Kidney capillary endothelial cell (primary cell): ENCODE results near the gene EEF2K.
"Not testable (repeated sequence)": the region's sequence is repeated elsewhere in the genome, so short reads cannot be mapped to it uniquely, and the experiment has no call there.

Experiments used
- DNase-seq: peaks from one replicate; pipeline ENCODE4 v3.0.0-alpha.2; 2018; ENCODE audit warnings: low spot score

The EEF2K gene

DNA sequence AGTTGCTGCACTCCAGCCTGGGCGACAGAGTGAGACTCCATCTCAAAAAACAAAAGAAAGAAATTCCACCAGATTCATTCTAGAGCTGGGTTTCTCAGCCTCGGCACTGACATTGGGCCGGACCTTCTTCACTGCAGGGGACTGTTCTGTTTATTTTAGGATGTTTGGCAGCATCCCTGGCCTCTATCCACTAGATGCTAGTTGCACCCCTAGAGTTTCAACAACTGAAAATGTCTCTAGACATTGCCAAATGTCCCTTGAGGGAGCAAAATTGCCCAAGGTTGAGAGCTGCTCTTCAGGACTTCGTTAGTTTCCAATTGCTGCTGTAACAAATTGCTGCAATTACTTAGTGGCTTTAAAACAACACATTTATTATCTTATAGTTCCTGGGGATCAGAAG, 7.2 kb downstream of the EEF2K start:
- DNase-seq: no peak

DNA sequence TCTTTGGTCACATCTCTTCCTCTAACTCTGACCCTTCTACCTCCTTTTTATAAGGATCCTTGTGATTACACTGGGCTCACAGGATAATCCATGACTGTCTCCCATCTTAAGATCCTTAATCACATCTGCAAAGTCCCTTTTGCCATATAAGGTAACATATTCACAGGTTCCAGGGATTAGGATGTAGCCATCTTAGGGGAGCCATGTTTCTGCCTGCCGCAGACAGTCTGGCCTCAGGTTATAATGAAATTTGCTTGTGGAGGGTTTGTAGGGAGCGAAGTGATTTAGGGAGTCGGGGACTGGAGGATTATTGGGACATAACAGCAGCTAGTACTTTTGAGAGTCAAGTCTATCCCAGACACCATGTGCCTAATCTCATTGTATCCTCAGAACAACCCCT, 7.7 kb downstream of the EEF2K start:
- DNase-seq: no peak

DNA sequence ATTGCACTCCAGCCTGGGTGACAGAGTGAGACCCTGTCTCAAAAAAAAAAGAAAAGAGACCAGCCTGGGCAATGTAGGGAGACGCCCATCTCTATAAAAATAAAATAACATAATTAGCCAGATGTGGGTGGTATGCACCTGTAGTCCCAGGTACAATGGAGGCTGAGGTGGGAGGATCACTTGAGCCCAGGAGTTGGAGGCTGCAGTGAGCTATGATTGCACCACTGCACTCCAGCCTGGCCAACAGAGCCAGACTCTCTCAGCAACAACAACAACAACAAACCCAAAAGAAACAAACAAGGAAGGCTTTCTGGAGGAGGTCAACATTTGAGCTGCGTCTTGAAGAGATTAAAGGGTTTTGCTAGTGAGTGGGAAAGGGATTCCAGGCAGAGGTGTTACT, 8.3 kb downstream of the EEF2K start:
- DNase-seq: no peak

DNA sequence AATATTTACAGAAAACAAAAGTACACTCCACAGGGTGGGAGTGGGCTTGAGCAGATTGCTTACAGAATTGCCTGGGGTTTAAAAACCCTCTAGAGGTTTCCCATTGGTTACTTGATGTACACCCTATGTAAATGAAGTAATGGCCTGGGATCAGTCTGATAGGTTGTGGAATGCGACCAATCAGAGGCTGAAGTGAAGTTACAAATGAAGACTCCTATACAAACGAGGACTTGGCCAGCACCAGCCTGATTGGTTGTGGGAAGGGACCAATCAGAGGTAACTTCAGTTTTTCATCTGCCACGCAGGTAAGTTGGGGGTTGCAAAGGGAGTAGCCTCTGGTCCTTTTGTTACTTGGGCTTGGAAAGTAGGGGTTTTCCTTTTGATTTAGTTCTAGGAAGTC, 8.8 kb downstream of the EEF2K start:
- DNase-seq: no peak

DNA sequence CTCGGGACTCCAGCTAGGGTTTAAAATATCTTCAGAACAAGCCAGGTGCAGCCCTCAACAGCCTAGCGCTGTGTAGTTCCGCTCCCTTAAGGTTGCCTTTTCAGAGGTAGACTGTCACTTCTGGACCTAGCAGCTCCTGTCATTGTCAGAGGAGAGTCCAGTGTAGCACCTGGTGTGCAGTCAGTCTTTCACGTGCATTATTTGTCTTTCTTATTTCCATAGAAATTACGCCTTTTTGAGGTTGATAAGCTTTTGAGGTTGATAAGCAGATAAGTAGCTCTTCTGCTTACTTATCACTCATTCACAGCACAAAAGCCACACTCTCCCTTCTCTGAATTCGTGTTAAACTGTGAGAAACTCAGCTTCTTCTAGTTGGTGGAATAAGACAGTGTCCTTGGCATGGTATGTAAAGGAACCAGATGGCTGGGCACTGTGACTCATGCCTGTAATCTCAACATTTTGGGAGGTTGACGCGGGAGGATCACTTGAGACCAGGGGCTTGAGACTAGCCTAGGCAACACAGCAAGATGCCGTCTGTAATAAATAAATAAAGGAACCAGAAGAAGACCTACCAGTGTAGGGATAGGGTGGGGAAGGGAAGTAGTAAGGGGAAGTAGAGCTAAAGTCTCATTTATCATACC, 10.2 kb downstream of the EEF2K start:
- no peak for DNase-seq

DNA sequence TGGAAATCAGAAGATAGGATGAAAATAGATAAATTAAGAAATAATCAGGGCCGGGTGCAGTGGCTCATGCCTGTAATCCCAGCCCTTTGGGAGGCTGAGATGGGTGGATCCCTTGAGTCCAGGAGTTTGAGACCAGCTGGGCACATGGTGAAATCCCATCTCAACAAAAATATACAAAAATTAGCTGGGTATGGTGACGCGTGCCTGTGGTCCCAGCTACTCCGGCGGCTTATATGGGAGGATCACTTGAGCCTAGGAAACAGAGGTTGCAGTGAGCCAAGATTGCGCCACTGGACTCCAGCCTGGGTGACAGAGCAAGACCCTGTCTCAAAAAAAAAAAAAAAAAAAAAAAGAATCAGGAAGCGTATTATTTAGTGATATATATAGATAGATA, 10.8 kb downstream of the EEF2K start:
- DNase-seq: not testable (repeated sequence)

DNA sequence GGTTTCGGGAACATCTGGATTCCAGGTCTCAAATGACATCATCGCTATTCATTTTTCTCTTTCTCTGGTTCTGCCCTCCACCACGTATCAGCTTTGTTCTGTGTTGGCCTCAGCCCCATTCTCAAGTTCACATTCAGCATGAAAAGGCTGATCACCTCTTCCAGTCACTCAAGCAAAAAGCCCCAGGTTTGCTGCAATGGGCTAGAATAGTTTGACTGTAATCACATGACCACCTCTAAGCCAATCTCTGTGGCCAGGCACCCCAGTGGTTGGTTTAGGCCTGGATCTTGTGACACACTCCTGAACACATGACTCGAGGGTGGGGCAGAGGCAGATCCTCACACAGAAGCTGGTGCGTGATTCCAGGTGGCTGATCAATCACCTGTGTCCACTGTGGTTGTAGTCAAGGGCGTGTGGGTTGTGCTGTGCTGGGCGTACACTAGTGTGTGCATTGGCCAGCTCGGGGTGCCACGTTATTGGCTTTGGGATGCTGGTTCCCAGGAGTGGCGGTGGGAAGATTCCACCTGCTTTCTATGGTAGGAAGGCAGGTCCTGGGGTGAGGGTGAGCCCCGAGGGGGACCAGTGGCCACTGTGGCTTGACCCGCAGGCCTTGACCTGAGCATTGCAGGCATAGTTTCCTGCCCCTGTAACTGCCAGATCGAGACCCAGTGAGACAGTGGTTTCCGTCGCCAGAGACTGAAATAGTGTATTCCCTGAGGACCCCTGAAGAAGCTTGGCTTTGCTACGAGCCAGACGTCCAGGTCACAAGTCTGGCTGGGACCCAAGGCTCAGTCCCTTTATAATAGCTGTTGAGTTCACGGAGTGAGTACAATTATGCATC, 12.0 kb downstream of the EEF2K start:
- DNase-seq: no peak

DNA sequence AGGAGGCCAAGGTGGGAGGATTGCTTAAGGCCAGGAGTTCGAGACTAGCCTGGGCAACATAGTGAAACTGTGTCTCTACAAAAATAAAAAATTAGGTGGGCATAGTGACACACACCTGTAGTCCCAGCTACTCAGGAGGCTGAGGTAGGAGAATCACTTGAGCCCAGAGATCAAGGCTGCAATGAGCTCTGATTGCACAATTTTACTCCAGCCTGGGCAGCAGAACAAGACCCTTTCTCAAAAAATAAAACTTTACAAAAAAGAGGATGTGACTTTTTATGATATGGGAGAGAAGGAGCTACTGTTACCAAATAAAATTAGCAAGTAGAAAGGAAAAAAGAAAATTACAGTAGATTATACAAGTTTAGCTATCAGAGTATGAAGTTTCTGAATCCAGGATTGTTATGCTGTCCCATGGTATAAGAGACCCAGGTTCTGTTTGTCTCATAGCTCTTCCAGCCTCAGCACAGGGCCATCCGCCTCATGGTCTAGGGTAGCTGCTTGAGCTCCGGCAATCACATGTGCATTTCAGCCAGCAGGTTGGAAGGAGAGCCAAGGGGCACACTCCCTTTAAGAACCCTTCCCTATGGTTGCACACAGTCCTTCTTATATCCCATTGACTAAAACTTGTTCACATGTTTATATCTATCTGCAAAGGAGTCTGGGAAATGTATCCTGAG, 13.5 kb downstream of the EEF2K start:
- no peak for DNase-seq

DNA sequence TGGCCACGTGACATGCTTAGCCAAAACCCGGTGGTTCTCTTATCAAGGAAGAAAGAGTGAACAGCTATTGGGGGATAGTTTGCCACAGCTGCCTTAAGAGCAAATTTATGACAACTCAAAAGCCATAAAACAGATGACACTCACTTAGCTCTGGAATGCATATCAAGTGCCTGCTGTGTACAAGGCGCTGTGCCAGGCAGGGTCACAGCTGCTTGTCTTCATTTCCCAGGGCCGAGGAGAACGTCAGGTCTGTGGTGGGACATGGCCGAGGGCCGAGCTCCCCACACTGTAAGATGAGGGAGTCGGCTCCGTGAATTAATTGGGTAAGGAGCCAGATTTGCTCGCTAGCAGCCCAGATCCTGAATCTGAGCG, 14.0 kb downstream of the EEF2K start:
- DNase-seq: no peak

DNA sequence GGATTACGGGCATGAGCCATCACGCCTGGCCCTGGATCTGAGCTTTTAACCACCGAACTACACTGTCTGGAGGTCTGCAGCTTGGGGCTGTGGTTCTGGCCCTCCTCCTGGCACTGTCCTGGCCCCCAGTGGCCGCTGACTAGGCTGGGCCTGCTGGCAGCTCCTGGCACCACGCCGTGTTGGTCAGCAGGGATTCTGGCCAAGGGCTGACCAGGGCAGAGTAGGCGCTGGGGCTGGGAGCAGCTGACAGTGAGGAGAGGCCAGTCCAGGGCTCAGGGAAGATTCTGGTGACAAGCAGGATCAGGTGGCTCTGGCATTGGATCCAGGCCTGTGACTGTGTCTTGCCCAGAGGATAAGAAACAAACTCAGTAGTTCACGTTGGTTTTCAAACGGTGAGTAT, 14.6 kb downstream of the EEF2K start:
- DNase-seq: no peak

DNA sequence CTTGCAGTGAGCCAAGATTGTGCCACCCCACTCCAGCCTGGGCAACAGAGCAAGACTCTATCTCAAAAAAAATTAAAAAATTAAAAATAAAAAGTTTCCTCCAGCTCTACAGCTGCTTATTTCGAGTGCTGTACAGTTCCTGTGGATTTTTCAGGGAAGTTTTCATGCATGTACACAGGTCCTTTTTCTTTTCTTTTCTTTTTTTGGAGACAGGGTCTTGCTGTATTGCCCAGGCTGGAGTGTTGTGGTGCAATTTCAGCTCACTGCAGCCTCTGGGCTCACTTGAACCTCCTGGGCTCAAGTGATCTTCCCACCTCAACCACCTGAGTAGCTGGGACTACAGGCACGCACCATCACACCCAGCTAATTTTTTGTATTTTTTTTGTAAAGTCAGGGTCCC, 15.9 kb downstream of the EEF2K start:
- no peak for DNase-seq

DNA sequence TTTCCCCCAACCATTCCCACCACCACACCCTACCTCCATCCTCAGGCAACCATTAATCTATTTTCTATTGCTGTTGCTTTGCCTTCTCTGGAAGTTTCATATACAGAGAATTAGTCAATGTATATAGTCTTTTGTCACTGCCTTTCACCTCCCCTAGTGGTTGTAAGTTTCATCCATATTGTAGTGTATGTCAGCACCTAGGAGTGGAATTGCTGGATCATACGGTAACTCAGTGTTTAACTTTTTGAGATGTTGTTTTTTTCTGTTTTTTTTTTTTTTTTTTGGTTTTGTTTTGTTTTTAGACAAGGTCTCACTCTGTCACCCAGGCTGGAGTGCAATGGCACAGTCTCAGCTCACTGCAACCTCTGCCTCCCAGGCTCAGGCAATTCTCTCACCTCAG, 16.9 kb downstream of the EEF2K start:
- no peak for DNase-seq

DNA sequence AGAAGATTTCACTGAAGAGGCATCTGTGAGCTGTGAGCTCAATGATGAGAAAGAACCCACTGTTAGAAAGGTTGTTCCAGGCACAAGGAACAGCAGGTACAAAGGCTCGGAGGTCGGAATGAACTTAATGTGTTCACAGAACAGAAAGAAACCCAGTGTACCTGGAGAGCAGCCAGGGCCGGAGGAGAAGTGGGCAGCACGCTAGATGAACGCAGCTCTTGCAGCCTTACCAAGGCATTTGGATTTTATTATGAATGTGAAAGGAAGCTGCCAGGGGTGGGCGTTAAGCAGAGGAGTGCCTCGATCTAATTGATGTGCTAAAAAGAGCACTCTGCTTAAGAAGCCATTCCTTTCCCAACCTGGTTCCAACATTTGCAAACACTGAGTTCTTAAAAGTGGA, 19.0 kb downstream of the EEF2K start:
- no peak for DNase-seq

DNA sequence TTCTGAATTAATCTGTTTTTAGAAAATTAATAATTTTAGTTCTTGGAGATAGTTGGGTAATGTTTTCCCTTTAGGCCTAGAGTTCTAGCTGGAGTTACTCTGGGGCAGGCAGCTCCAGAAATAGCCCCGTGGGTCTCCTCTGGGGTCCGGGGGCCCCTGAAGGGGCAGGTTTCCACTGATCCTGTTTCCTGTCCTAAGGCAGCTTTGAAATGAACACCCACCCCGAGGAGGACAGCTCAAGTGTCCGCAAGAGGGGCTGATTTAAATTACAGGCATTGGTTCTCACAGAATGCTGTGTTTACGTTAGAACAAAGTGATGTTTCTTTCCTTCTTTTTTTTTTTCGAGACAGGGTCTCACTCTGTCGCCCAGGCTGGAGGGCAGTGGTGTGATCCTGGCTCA, 23.8 kb downstream of the EEF2K start:
- no peak for DNase-seq

DNA sequence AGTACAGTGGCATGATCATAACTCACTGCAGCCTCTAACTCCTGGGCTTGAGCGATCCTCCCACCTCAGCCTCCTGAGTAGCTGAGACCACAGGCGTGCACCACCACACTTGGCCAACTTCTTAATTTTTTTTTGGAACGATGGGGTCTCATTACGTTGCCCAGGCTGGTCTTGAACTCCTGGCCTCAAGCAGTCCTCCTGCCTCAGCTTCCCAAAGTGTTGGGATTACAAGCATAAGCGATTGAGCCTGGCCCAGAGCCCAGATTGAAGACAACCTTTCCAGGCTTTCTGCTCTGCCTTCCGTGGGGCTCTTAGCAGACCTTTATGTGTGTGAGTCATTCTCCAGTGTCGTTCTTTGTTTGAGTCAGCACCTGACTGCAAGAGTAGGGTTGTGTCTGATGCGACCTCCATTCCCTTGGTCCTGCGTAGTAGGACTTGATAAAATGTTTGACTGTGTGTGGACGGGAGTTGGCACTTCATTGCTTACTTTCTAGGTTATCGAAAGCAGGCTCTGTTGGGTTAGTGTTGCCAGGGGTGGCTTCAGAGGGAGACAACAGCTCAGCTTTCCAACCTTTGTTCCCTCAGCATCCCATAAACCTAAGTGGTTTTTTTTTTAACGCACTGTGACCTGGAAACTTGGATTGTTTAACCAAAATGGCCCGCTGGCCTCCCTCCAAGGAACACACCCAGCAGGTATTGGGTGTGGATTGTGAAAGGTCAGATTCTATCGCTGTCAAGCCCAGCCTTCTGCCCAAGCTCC, 26.4 kb downstream of the EEF2K start:
- DNase-seq: no peak

DNA sequence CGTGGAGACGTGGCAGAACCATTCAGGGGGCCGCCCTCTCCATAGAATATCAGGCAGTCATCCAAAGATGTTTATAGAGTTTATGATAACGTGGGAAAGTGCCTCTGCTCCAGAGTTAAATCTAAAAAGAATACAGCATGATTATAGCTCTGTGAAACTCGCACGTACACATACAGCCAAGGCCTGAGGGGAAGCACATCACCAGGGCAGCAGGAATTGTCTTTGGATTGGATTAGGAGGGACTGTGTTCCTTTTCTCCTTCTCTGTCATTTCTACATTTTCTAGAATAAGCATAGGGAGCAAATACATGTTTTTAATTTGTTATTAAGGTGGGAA, 26.9 kb downstream of the EEF2K start:
- no peak for DNase-seq

DNA sequence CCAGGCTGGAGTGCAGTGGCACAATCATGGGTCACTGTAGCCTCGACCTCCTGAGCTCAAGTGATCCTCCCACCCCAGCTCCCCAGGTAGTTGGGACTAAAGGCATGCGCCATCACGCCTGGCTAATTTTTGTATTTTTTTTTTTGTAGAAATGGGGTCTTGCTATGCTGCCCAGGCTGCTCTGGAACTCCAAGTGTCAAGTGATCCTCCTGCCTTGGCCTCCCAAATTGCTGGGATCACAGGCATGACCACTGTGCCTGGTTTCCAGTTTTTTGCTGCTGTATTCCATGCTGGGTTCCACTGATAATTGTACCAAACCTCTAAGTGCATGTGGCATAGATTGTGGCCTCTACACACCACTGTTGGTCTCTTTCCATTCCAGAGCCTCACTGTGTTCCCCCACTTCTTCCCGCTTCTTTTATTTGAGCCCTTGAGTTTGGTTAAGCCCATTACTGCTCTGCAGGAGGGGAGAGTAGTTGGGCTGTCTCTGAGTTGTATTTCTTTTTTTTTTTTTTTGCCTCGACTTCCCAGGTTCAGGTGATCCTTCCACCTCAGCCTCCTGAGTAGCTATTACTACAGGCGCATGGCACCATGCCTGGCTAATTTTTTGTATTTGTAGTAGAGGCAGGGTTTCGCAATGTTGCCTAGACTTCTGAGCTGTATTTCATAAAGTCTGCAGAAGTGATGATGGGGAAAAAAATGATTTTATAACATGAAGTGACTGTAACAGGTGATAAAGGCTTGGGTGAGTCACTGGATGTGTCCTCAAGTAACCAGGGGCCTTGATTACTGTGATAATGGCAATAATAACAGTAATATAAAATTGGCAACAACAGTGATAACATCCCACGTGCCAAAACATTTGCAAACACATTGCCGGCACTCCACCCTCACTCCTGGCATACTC, 30.0 kb downstream of the EEF2K start:
- no peak for DNase-seq

DNA sequence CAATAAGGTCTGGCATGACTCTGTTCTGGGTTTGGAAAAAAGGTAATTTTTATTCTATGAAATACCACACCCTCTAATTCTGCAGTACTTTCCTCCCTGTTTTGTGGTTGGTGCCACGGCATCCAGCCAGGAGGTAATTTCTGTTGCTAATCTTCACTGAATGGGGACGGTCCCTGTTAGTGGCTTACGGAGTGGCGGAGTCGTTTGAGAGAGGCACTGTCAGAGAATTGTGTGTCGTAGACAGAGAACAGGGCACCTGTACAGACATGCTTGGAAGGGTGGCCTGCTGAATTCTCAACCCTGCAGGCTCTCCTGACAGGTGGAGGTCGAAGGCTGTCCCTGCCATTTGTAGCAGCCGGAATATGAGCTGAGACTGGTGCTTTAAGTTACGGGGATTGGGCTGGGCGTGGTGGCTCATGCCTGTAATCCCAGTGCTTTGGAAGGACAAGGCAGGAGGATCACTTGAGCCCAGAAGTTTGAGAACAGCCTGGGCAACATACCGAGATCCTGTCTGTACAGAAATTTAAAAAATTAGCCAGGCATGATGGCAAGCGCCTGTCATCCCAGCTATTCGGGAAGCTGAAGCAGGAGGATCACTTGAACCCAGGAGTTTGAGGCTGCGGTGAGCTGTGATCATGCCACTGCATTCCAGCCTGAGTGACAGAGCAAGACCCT, 33.2 kb downstream of the EEF2K start:
- DNase-seq: no peak

DNA sequence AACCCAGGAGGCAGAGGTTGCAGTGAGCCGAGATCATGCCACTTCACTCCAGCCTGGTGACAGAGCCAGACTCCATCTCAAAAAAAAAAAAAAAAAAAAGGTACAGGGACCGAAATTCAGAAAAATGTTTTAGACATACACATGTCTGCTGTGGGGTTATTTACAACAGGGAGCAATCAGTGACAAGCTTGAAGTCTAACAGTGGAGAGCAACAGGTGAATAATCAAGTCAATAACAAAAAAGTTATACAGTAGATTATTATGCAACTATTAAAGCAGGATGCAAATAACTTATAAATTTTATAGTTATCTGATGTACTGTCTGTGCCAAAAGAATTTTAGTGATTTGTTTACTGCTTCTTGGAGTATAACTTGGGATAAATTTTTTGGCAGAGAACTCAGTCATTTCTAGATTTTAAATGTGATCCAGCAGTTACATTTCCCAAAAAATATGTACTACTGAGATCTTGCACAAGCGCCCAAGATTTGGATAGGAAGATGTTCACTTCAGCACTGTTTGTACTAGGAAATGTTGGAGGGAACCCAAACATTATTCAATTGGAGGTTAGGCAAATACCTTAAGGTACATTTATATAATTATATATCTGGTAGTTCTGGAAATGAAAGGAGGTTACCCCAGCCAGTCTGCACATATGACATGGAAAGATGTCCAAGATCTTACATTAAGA, 34.1 kb downstream of the EEF2K start:
- DNase-seq: no peak

DNA sequence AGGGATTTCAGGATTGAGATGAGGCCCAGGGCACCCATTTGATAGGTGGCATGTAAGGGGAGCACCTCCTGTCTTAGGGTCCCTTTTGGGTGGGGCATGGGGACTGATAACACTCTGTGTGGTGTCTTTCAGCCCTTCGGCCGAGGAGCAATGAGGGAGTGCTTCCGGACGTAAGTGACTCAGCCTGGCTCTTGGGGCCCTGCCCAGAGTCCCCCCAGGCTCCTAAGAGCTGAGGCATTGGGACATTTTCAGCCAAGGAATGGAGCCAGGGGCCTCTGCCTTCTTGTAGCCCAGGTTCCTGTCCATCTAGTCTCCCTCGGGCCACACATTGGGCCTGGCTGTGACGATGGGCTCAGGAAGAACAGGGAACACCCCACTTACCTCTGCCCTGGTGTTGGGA, 44.4 kb downstream of the EEF2K start:
- DNase-seq: no peak

DNA sequence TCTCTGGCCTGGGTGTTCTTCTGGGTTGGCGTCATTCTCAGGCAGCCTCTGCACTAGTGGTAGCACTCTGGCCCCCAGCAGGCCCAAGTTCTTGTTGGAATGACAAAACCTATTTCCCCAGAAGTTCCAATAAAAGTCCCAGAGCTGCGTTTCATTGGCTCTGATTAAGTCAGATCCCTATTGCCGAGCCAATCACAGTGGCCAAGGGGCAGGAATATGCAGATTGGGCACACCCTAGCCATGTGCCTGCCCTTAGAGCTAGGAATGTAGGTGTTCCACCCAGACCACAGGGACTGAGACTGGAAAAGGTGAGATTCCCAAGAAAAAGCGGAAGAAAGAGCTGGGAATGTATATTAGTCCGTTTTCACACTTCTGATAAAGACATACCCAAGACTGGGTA, 46.2 kb downstream of the EEF2K start:
- no peak for DNase-seq
